Central memory CD8-positive, alpha-beta T cell (primary cell): ENCODE measurements around the gene FBXO41.
"Not testable (repeated sequence)": the region's sequence is repeated elsewhere in the genome, so short reads cannot be mapped to it uniquely, and the experiment has no call there.

ENCODE experiments used
- ATAC-seq: fragments of 150-1000 bp; cut with Tn5 transposase; replicated peaks from 2 replicates; pipeline ENCODE4 v1.10.0; 2022; ENCODE audit warnings: mild to moderate bottlenecking, moderate FRiP score, moderate number of reproducible peaks; ENCODE audit not compliant: poor library complexity, severe bottlenecking; ENCODE audit errors: extremely low read depth
- DNase-seq, 2 donors: peaks; one replicate each; pipeline ENCODE4 v3.0.0; 2021; ENCODE audit warnings: low spot score in 2 of 2
- H3K27ac Mint-ChIP-seq: one replicate; pipeline ENCODE4 v1.8.0; 2022; ENCODE audit warnings: low read depth, mild to moderate bottlenecking, moderate library complexity, mixed read lengths
- H3K27me3 Mint-ChIP-seq: one replicate; pipeline ENCODE4 v1.8.0; 2022; ENCODE audit warnings: mixed read lengths
- H3K36me3 Mint-ChIP-seq: one replicate; pipeline ENCODE4 v1.8.0; 2022; ENCODE audit warnings: mild to moderate bottlenecking, moderate library complexity, mixed read lengths; ENCODE audit not compliant: insufficient read depth
- H3K4me1 Mint-ChIP-seq: one replicate; pipeline ENCODE4 v1.8.0; 2022; ENCODE audit warnings: mixed read lengths
- H3K4me3 Mint-ChIP-seq: one replicate; pipeline ENCODE4 v1.8.0; 2022; ENCODE audit warnings: mild to moderate bottlenecking, moderate library complexity, mixed read lengths
- H3K9me3 Mint-ChIP-seq: one replicate; pipeline ENCODE4 v1.8.0; 2022; ENCODE audit warnings: mixed read lengths

Gene FBXO41

GRCh38 chr2:73264783-73265182 is 19.5 kb downstream of the FBXO41 start:
- no peak for ATAC-seq
- H3K9me3 Mint-ChIP-seq = no peaks in the 10 kb centered on the region
- H3K4me1 Mint-ChIP-seq = peaks cover 17% of the 10 kb centered on the region
- H3K27ac Mint-ChIP-seq = no peak overlapping the region
- H3K4me3 Mint-ChIP-seq = no peak overlapping the region
- no peaks in the 10 kb centered on the region for H3K27me3 Mint-ChIP-seq
- H3K36me3 Mint-ChIP-seq = peaks cover 9% of the 10 kb centered on the region
- DNase-seq = no peak

- no peaks in the 10 kb centered on the region for H3K27me3 Mint-ChIP-seq
- H3K4me3 Mint-ChIP-seq = no peak overlapping the region
- no peaks in the 10 kb centered on the region for H3K9me3 Mint-ChIP-seq
- peaks cover 10% of the 10 kb centered on the region for H3K36me3 Mint-ChIP-seq
- H3K27ac Mint-ChIP-seq = no peak overlapping the region
- no peak for ATAC-seq
- DNase-seq = no peak
- peaks cover 15% of the 10 kb centered on the region for H3K4me1 Mint-ChIP-seq
Measured at GRCh38 chr2:73264332-73264606, 20.0 kb downstream of the FBXO41 start.

DNA sequence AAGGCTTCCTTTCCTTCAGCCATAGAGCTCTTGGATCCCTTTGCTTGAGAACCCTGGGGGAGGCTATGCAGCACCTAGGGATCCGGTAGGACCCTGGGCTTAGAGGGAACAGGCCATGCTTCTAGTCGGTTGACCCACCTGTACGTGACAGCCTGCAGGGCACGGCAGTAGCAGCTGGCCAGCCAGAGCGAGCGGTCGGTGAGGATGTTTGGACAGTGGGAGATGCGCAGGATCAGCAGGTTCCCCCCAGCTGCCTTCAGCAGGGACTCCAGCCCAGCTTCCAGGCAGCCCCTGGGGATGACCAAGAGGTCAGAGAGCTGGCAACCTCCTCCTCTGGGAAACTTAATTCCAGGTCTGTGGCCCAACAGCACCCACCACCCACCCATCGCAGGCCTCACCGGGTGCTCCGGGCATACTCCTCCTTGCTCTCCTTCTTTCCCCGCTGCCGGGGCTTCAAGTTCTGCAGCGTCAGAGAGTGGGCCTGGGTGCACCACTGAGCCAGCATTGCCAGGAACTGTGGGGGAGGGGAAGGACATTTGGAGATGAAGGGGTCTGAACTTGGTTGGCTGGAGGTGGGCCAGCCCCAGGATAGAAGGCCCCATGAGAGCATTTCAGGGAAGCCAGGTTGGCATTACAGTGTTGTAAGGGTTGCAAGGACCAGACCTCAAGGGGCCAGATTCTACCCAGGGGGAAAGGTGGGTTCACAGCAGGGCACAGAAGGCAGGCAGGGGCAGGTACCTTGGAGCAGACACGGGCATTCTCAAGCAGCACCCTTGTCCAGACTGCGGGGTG is 20.5 kb downstream of the FBXO41 start:
- peak overlapping the region; percentile 54 for H3K27ac Mint-ChIP-seq

DNA sequence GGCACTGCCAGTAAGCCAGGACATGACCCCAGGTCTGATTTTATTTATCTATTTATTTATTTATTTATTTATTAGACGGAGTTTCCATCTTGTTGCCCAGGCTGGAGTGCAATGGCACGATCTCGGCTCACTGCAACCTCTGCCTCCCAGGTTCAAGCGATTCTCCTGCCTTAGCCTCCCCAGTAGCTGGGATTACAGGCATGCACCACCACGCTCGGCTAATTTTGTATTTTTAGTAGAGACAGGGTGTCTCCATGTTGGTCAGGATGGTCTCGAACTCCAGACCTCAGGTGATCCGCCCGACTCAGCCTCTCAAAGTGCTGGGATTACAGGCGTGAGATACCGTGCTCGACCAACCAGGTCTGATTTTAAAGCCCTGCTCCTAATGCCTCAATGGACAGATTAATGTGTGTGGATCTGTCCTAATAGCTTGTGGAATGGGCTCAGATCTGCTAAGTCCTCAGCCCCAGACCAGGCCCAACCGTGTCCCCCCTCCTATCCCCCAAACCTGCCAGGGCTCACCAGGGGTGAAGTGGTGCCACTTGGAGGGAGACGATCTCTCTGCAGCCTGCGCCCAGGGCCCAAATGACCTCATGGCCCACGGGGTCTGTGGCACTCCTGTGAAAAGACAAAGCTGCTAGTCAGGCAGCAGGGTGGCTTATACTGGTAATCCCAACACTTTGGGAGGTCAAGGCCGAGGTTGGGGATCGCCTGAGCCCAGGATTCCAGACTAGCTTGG is 21.4 kb downstream of the FBXO41 start:
- H3K4me1 Mint-ChIP-seq, DNase-seq, ATAC-seq, H3K4me3 Mint-ChIP-seq, H3K9me3 Mint-ChIP-seq, H3K27me3 Mint-ChIP-seq, H3K36me3 Mint-ChIP-seq: not testable (repeated sequence)
- H3K27ac Mint-ChIP-seq = peak overlapping the region; percentile 54

More for the DNA sequence above, 20.5 kb downstream of the FBXO41 start:
- Mint-ChIP-seq H3K9me3 (no peaks in the 10 kb centered on the region), H3K4me1 (peaks cover 15% of the 10 kb centered on the region), H3K36me3 (peaks cover 10% of the 10 kb centered on the region), H3K27me3 (no peaks in the 10 kb centered on the region), H3K4me3 (no peak overlapping the region)
- DNase-seq (no peak), ATAC-seq (no peak)

GRCh38 chr2:73262108-73262651 is 22.1 kb downstream of the FBXO41 start:
- Mint-ChIP-seq H3K27ac (no peak overlapping the region), H3K36me3 (peaks cover 7% of the 10 kb centered on the region), H3K9me3 (no peaks in the 10 kb centered on the region), H3K4me1 (peaks cover 6% of the 10 kb centered on the region), H3K4me3 (no peak overlapping the region), H3K27me3 (no peaks in the 10 kb centered on the region)
- no peak for DNase-seq
- ATAC-seq = no peak

DNA sequence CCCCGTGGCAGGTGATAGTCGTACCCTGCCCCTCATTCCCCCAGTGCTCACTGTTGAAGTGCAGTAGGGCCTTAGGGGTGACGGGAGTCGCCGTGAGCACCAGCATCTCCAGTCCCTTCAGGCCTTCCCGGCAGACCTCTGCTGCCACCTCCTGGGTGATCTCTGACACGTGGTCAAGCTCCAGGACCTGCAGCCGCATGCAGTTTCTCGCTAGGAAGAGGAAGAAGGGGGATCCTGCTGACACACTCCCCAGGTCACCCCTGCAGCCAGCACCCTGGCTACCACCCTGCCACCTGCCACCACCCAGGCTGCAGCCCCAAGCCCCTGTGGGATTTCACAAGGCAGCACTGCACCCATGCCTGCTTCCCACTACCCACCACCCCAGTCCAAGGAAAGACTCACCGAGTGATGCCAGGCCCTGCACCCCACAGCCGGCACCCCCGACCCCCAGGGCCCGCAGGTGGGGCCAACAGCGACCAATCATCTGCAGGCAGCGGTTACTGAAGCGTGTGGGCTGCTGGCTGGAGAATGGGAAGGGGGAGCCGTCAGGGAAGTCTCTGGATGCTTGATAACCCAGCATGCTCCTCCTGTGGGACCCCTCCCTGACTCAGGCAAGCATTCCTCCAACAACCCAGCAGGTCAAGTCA is 23.8 kb downstream of the FBXO41 start:
- Mint-ChIP-seq H3K36me3 (peaks cover 7% of the 10 kb centered on the region), H3K9me3 (no peaks in the 10 kb centered on the region), H3K27me3 (no peaks in the 10 kb centered on the region), H3K4me1 (no peaks in the 10 kb centered on the region), H3K27ac (no peak overlapping the region), H3K4me3 (no peak overlapping the region)
- no peak for DNase-seq
- no peak for ATAC-seq

GRCh38 chr2:73259704-73260337 is 24.5 kb downstream of the FBXO41 start:
- no peak overlapping the region for H3K27ac Mint-ChIP-seq

GRCh38 chr2:73259276-73259675 is 25.0 kb downstream of the FBXO41 start:
- H3K36me3 Mint-ChIP-seq = peaks cover 5% of the 10 kb centered on the region
- H3K27me3 Mint-ChIP-seq = no peaks in the 10 kb centered on the region
- ATAC-seq (no peak), DNase-seq (no peak)
- H3K4me3 Mint-ChIP-seq = no peak overlapping the region
- no peaks in the 10 kb centered on the region for H3K9me3 Mint-ChIP-seq
- no peak overlapping the region for H3K27ac Mint-ChIP-seq
- H3K4me1 Mint-ChIP-seq = no peaks in the 10 kb centered on the region

More at GRCh38 chr2:73259704-73260337, 24.5 kb downstream of the FBXO41 start:
- Mint-ChIP-seq H3K27me3 (no peaks in the 10 kb centered on the region), H3K4me1 (no peaks in the 10 kb centered on the region), H3K9me3 (no peaks in the 10 kb centered on the region), H3K4me3 (no peak overlapping the region), H3K36me3 (peaks cover 7% of the 10 kb centered on the region)
- DNase-seq (no peak), ATAC-seq (no peak)

DNA sequence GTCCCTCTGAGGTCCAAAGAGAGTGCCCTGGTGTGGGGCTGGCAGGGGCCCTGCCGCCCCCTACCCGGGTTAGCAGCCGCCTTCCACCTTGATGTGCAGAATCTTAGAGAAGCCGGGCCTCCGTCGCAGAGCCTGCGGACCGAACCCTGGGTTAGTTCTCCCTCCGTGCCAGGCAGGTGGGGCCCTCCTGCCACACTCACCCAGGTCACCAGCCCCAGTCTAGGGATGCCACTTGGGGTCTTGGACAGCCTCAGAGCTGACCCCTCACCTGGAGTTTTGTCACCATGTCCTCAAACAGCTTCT is 25.4 kb downstream of the FBXO41 start:
- H3K27me3 Mint-ChIP-seq = no peaks in the 10 kb centered on the region
- no peaks in the 10 kb centered on the region for H3K4me1 Mint-ChIP-seq
- DNase-seq (no peak), ATAC-seq (no peak)
- H3K4me3 Mint-ChIP-seq = no peak overlapping the region
- peaks cover 5% of the 10 kb centered on the region for H3K36me3 Mint-ChIP-seq
- no peak overlapping the region for H3K27ac Mint-ChIP-seq
- H3K9me3 Mint-ChIP-seq = no peaks in the 10 kb centered on the region

- ATAC-seq (no peak), DNase-seq (no peak)
- Mint-ChIP-seq H3K9me3 (no peaks in the 10 kb centered on the region), H3K27me3 (no peaks in the 10 kb centered on the region), H3K27ac (peak overlapping the region; percentile 65), H3K4me1 (no peaks in the 10 kb centered on the region), H3K4me3 (no peak overlapping the region), H3K36me3 (peaks cover 4% of the 10 kb centered on the region)
Measured at GRCh38 chr2:73258186-73258912, 25.9 kb downstream of the FBXO41 start.

GRCh38 chr2:73257425-73258125 is 26.7 kb downstream of the FBXO41 start:
- Mint-ChIP-seq H3K4me3 (no peak overlapping the region), H3K9me3 (no peaks in the 10 kb centered on the region), H3K36me3 (peaks cover 9% of the 10 kb centered on the region), H3K4me1 (no peaks in the 10 kb centered on the region), H3K27me3 (no peaks in the 10 kb centered on the region), H3K27ac (peak overlapping the region; percentile 65)
- ATAC-seq = no peak
- DNase-seq = no peak
